GM12873 (cell line): ENCODE results near the gene CRADD.

Experiments used
- CTCF ChIP-seq: IDR thresholded peaks from 2 replicates; pipeline ENCODE4 v1.5.1; 2012; ENCODE audit warnings: low read depth, mild to moderate bottlenecking, moderate library complexity, low read length, control low read depth; ENCODE audit not compliant: insufficient read depth; ENCODE audit errors: missing control alignments

CRADD gene

GRCh38 chr12:93901739-93902138, 224.6 kb downstream of the CRADD start:
- no peak for TF ChIP-seq CTCF

GRCh38 chr12:93902192-93902591, 225.0 kb downstream of the CRADD start:
- no peak for TF ChIP-seq CTCF

GRCh38 chr12:93902736-93903562, 225.8 kb downstream of the CRADD start:
- no peak for TF ChIP-seq CTCF

- no peak for TF ChIP-seq CTCF
Observed at GRCh38 chr12:93904124-93904523, 226.9 kb downstream of the CRADD start.

- TF ChIP-seq CTCF = no peak
Observed at GRCh38 chr12:93908264-93908663, 231.1 kb downstream of the CRADD start.

GRCh38 chr12:93908846-93909567, 231.8 kb downstream of the CRADD start:
- no peak for TF ChIP-seq CTCF

- no peak for TF ChIP-seq CTCF
Observed at GRCh38 chr12:93911396-93911795, 234.2 kb downstream of the CRADD start.
